ENCODE results near the gene ABCD2.

ABCD2 gene

DNA sequence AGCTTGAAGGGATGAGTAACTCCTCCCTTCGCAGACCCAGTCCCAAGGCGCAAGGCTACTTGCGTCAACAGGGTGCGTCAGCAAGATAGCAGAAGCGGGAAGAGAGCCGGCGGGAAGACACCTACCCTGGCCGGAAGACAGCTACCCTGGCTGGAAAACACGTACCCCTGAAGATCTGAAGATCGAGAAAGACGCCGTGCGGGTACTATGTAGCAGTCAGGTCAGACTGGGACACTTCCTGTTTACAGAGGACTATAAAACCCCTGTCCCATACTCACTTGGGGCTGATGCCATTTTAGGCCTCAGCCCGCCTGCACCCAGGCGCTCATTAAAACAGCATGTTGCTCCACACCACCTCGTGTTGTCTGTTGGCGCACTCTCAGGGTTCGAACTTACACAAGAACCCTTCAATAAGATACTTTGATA, 80.9 kb downstream of the ABCD2 start:
- Histone ChIP-seq H3K4me3 (ENCODE audit: low read depth, low read length) (no peak overlapping the region), H3K36me3 (ENCODE audit: control insufficient read depth in 2 of 2, insufficient read depth in 1 of 2, low read length in 2 of 2) (no peaks in the 10 kb centered on the region), H3K4me1 (ENCODE audit: control insufficient read depth, insufficient read depth, low read length) (no peaks in the 10 kb centered on the region), H3K27ac (ENCODE audit: extremely low read depth, low read depth, low read length) (no peak overlapping the region), H3K9me3 (ENCODE audit: control insufficient read depth, insufficient read depth, low read depth, low read length) (no peaks in the 10 kb centered on the region)
- ChIA-PET POLR2A (no interaction called here), CTCF (interaction anchor here (0.7 kb wide), 1 partner anchor 87 kb away, joined by 4 read pairs; a partner anchor contains a TSS)
- TF ChIP-seq, protein P1, sequence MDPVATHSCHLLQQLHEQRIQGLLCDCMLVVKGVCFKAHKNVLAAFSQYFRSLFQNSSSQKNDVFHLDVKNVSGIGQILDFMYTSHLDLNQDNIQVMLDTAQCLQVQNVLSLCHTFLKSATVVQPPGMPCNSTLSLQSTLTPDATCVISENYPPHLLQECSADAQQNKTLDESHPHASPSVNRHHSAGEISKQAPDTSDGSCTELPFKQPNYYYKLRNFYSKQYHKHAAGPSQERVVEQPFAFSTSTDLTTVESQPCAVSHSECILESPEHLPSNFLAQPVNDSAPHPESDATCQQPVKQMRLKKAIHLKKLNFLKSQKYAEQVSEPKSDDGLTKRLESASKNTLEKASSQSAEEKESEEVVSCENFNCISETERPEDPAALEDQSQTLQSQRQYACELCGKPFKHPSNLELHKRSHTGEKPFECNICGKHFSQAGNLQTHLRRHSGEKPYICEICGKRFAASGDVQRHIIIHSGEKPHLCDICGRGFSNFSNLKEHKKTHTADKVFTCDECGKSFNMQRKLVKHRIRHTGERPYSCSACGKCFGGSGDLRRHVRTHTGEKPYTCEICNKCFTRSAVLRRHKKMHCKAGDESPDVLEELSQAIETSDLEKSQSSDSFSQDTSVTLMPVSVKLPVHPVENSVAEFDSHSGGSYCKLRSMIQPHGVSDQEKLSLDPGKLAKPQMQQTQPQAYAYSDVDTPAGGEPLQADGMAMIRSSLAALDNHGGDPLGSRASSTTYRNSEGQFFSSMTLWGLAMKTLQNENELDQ (tag by site-specific recombination; IDR thresholded peaks at IDR 0.05; ENCODE audit: low read depth), result no peak
- TF ChIP-seq ZNF701 (tag by site-specific recombination; IDR thresholded peaks at IDR 0.05) (no peak), ZFP69B (tag by site-specific recombination; IDR thresholded peaks at IDR 0.05) (no peak), ZNF768 (tag by site-specific recombination; IDR thresholded peaks at IDR 0.05) (no peak), ZNF626 (tag by site-specific recombination; IDR thresholded peaks at IDR 0.05) (no peak), GLI2 (tag by site-specific recombination; IDR thresholded peaks at IDR 0.05; ENCODE audit: borderline replicate concordance, low read depth) (no peak), GLI4 (tag by site-specific recombination; IDR thresholded peaks at IDR 0.05) (no peak), ZBTB48 (tag by site-specific recombination; IDR thresholded peaks at IDR 0.05) (no peak), ZNF558 (tag by site-specific recombination; IDR thresholded peaks at IDR 0.05) (no peak)
- TF ChIP-seq, protein P2, sequence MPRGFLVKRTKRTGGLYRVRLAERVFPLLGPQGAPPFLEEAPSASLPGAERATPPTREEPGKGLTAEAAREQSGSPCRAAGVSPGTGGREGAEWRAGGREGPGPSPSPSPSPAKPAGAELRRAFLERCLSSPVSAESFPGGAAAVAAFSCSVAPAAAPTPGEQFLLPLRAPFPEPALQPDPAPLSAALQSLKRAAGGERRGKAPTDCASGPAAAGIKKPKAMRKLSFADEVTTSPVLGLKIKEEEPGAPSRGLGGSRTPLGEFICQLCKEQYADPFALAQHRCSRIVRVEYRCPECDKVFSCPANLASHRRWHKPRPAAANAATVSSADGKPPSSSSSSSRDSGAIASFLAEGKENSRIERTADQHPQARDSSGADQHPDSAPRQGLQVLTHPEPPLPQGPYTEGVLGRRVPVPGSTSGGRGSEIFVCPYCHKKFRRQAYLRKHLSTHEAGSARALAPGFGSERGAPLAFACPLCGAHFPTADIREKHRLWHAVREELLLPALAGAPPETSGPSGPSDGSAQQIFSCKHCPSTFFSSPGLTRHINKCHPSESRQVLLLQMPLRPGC (tag by site-specific recombination; IDR thresholded peaks at IDR 0.05), result no peak

DNA sequence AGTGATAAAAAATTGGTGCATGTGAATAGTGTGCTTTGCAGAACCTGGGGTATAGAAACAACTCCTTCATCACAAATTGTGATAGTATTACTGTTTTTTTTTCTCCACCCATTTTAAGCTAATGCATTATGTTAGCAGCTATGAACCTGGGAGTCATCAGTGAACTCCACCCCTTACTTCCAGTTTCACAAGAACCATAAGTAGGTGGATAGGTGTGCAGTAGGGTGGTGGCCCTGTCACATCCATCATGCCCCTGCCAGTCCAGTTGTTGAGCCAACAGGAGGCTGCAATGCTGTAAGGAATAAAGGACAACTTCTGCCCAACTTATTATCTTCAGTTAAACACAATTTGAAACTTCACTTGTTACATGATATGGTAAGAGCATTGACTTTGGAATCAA, 85.7 kb downstream of the ABCD2 start:
- CTCF ChIA-PET, result interaction anchor here (0.6 to 0.9 kb wide), 4 partner anchors 44 to 1079 kb away, joined by 3 to 6 read pairs (median 3); no protein-coding TSS in a partner anchor

DNA sequence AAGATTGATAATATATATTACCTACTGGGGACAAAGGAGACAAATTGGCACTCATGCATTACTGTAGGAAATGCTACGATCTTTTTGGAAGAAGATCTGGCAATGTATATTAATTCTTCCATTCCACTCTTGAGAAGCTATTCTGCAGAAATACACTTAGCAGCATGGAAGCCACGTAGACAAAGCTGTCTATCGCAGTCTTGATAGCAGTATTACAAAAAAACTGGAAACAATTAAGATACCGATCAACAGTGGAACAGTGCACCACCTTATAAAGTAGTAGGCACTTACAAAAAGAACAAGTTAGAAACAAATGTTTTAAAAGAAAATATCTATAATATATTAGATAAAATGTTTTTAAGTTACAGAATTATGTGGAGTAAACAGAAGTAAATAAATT, 87.2 kb downstream of the ABCD2 start:
- CTCF ChIA-PET, result interaction anchor here (0.5 to 0.6 kb wide), 2 partner anchors 19 to 576 kb away, joined by 4 to 5 read pairs; no protein-coding TSS in a partner anchor
- no peak overlapping the region for H3K27ac ChIP-seq (ENCODE audit: extremely low read depth, low read depth, low read length)
- no peaks in the 10 kb centered on the region for H3K36me3 ChIP-seq (ENCODE audit: control insufficient read depth in 2 of 2, insufficient read depth in 1 of 2, low read length in 2 of 2)
- TF ChIP-seq, protein P3, sequence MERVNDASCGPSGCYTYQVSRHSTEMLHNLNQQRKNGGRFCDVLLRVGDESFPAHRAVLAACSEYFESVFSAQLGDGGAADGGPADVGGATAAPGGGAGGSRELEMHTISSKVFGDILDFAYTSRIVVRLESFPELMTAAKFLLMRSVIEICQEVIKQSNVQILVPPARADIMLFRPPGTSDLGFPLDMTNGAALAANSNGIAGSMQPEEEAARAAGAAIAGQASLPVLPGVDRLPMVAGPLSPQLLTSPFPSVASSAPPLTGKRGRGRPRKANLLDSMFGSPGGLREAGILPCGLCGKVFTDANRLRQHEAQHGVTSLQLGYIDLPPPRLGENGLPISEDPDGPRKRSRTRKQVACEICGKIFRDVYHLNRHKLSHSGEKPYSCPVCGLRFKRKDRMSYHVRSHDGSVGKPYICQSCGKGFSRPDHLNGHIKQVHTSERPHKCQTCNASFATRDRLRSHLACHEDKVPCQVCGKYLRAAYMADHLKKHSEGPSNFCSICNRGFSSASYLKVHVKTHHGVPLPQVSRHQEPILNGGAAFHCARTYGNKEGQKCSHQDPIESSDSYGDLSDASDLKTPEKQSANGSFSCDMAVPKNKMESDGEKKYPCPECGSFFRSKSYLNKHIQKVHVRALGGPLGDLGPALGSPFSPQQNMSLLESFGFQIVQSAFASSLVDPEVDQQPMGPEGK (tag by site-specific recombination; IDR thresholded peaks at IDR 0.05), result no peak
- TF ChIP-seq ZNF629 (tag by site-specific recombination; IDR thresholded peaks at IDR 0.05) (no peak), ZNF169 (tag by site-specific recombination; IDR thresholded peaks at IDR 0.05) (no peak), ZNF404 (tag by site-specific recombination; IDR thresholded peaks at IDR 0.05) (no peak), RBAK (tag by site-specific recombination; IDR thresholded peaks at IDR 0.05) (no peak), ZNF174 (tag by site-specific recombination; IDR thresholded peaks at IDR 0.05) (no peak), ZNF791 (tag by site-specific recombination; IDR thresholded peaks at IDR 0.05) (no peak), ZNF76 (tag by site-specific recombination; IDR thresholded peaks at IDR 0.05; ENCODE audit: borderline replicate concordance, low read depth) (no peak), ZNF184 (tag by site-specific recombination; IDR thresholded peaks at IDR 0.05) (no peak), ZNF776 (tag by site-specific recombination; IDR thresholded peaks at IDR 0.05; ENCODE audit: borderline replicate concordance) (no peak), ZNF324 (tag by site-specific recombination; IDR thresholded peaks at IDR 0.05) (no peak), ZNF560 (tag by site-specific recombination; IDR thresholded peaks at IDR 0.05; ENCODE audit: borderline replicate concordance) (no peak), ZNF510 (tag by site-specific recombination; IDR thresholded peaks at IDR 0.05; ENCODE audit: insufficient replicate concordance) (no peak), ZNF596 (tag by site-specific recombination; IDR thresholded peaks at IDR 0.05) (no peak), ZNF777 (tag by site-specific recombination; IDR thresholded peaks at IDR 0.05; ENCODE audit: borderline replicate concordance) (no peak), KLF9 (tag by site-specific recombination; IDR thresholded peaks at IDR 0.05; ENCODE audit: low read depth) (no peak), BCL11A (tag by site-specific recombination; IDR thresholded peaks at IDR 0.05; ENCODE audit: low read depth) (no peak)

More for the DNA sequence above, 85.7 kb downstream of the ABCD2 start:
- POLR2A ChIA-PET, result no interaction called here
- Histone ChIP-seq H3K4me3 (ENCODE audit: low read depth, low read length) (no peak overlapping the region), H3K4me1 (ENCODE audit: control insufficient read depth, insufficient read depth, low read length) (no peaks in the 10 kb centered on the region), H3K9me3 (ENCODE audit: control insufficient read depth, insufficient read depth, low read depth, low read length) (no peaks in the 10 kb centered on the region), H3K27ac (ENCODE audit: extremely low read depth, low read depth, low read length) (no peak overlapping the region), H3K36me3 (ENCODE audit: control insufficient read depth in 2 of 2, insufficient read depth in 1 of 2, low read length in 2 of 2) (no peaks in the 10 kb centered on the region)
- no peak for TF ChIP-seq OVOL3 (tag by site-specific recombination; IDR thresholded peaks at IDR 0.05)
- TF ChIP-seq ZNF324 (tag by site-specific recombination; IDR thresholded peaks at IDR 0.05), result no peak
- TF ChIP-seq ZNF785 (tag by site-specific recombination; IDR thresholded peaks at IDR 0.05), result no peak
- TF ChIP-seq ZNF473 (tag by site-specific recombination; IDR thresholded peaks at IDR 0.05), result no peak

More for the DNA sequence above, 87.2 kb downstream of the ABCD2 start:
- POLR2A ChIA-PET, result no interaction called here
- Histone ChIP-seq H3K9me3 (ENCODE audit: control insufficient read depth, insufficient read depth, low read depth, low read length) (no peaks in the 10 kb centered on the region), H3K4me1 (ENCODE audit: control insufficient read depth, insufficient read depth, low read length) (no peaks in the 10 kb centered on the region), H3K4me3 (ENCODE audit: low read depth, low read length) (no peak overlapping the region)
